PC-9 (cell line): ENCODE data around the gene LRG1. TPM values are rescaled to one million over a fixed set of nuclear protein-coding genes. Genes with fewer than 3 reads are reported as not detected.

ENCODE experiments used
- BruUV-seq: library from RNA; stranded (reverse); fragments of 400-500 nt; replicated peaks from 2 replicates; lab custom pipeline; 2021; lab: Mats Ljungman, UMichigan
- CTCF ChIA-PET: fragments of 300-600 bp; sonication (Branson Sonifier 250); formaldehyde crosslinking; loops from one replicate; lab custom pipeline; 2022; ENCODE audit warnings: antibody characterized with exemption; lab: Charles Lee
- POLR2A ChIA-PET: fragments of 300-600 bp; sonication (Branson Sonifier 250); formaldehyde crosslinking; loops from one replicate; lab custom pipeline; 2022; ENCODE audit warnings: antibody characterized with exemption; ENCODE audit not compliant: unreplicated experiment; lab: Charles Lee
- DNase-seq, 2 experiments: peaks; one replicate each; pipeline versions ENCODE4 v3.0.0 to v3.0.0-alpha.2; 2015 to 2022; ENCODE audit warnings: mixed read lengths in 1 of 2
- H2AFZ ChIP-seq: fragments of 200-600 bp; sonication (generic); 2 replicates; pipeline ENCODE4 v1.8.1; 2017; ENCODE audit warnings: antibody characterized with exemption
- H3F3A ChIP-seq: fragments of 200-600 bp; sonication (generic); 2 replicates; pipeline ENCODE4 v1.8.1; 2017; ENCODE audit warnings: antibody characterized with exemption, mild to moderate bottlenecking, low read depth; ENCODE audit not compliant: insufficient read depth
- H3K27ac ChIP-seq: fragments of 200-600 bp; sonication (generic); 2 replicates; pipeline ENCODE4 v1.6.1; 2016; ENCODE audit warnings: mixed run types
- H3K27me3 ChIP-seq: fragments of 200-600 bp; sonication (generic); 2 replicates; pipeline ENCODE4 v1.6.1; 2016; ENCODE audit warnings: low read depth, mixed run types; ENCODE audit not compliant: insufficient read depth
- H3K36me3 ChIP-seq: fragments of 200-600 bp; sonication (generic); 2 replicates; pipeline ENCODE4 v1.6.1; 2016; ENCODE audit warnings: low read depth, mixed run types
- H3K4me1 ChIP-seq: fragments of 200-600 bp; sonication (generic); replicated peaks from 2 replicates; pipeline ENCODE4 v1.6.1; 2016; ENCODE audit warnings: mixed run types; ENCODE audit not compliant: insufficient read depth
- H3K4me2 ChIP-seq: fragments of 200-600 bp; sonication (generic); 2 replicates; pipeline ENCODE4 v1.6.1; 2017; ENCODE audit warnings: mixed run types
- H3K4me3 ChIP-seq: fragments of 200-600 bp; sonication (generic); 2 replicates; pipeline ENCODE4 v1.6.1; 2016; ENCODE audit warnings: mixed run types
- H3K79me2 ChIP-seq: fragments of 200-600 bp; sonication (generic); 2 replicates; pipeline ENCODE4 v1.6.1; 2017; ENCODE audit warnings: low read depth, mixed run types
- H3K9me2 ChIP-seq: fragments of 200-600 bp; sonication (generic); 2 replicates; pipeline ENCODE4 v1.8.1; 2017; ENCODE audit warnings: mild to moderate bottlenecking; ENCODE audit not compliant: insufficient read depth
- H3K9me3 ChIP-seq: fragments of 200-600 bp; sonication (generic); 2 replicates; pipeline ENCODE4 v1.8.1; 2016; ENCODE audit warnings: low read depth; ENCODE audit not compliant: insufficient read depth
- H4K20me1 ChIP-seq: fragments of 200-600 bp; sonication (generic); 2 replicates; pipeline ENCODE4 v1.8.1; 2017; ENCODE audit not compliant: insufficient read depth
- CTCF ChIP-seq: fragments of 200-600 bp; sonication (generic); conservative IDR thresholded peaks from 2 replicates; pipeline ENCODE4 v1.6.1; 2017; ENCODE audit warnings: mixed run types, antibody characterized with exemption, mild to moderate bottlenecking, moderate library complexity
- EZH2 ChIP-seq: fragments of 200-600 bp; sonication (generic); IDR thresholded peaks from 2 replicates; pipeline ENCODE4 v1.8.0; 2017; ENCODE audit warnings: antibody characterized with exemption, low read depth
- intact Hi-C: fragments of 100-400 bp; cut with micrococcal nuclease; formaldehyde crosslinking; loops from one replicate; pipeline ENCODE4 v1.10.0; 2022; ENCODE audit not compliant: unreplicated experiment
- total RNA-seq: library from RNA; stranded (reverse); gene quantifications from 2 replicates; pipeline ENCODE4 v1.2.3, GENCODE V29; 2021

Gene LRG1
- total RNA-seq, 1 experiment from 2014 or later = 25.6 TPM

- DNase-seq = no peak
- CTCF ChIA-PET = no interaction called here
- no peak for TF ChIP-seq EZH2
- TF ChIP-seq CTCF = no peak
These were observed 7.7 kb upstream of the LRG1 start for GRCh38 chr19:4547303-4548237.

GRCh38 chr19:4543842-4544647, 4.2 kb upstream of the LRG1 start:
- Histone ChIP-seq H3K4me2 (no peak overlapping the region), H3K79me2 (no peaks in the 10 kb centered on the region), H3F3A (peaks cover 10% of the 10 kb centered on the region; the same call in 1 of the 2 replicates), H3K27ac (no peak overlapping the region), H3K9me2 (no peaks in the 10 kb centered on the region), H3K4me3 (no peak overlapping the region), H3K27me3 (no peaks in the 10 kb centered on the region), H4K20me1 (no peaks in the 10 kb centered on the region), H3K9me3 (no peaks in the 10 kb centered on the region), H2AFZ (no peak overlapping the region), H3K4me1 (no peaks in the 10 kb centered on the region), H3K36me3 (no peaks in the 10 kb centered on the region)
- ChIA-PET CTCF (no interaction called here), POLR2A (no interaction called here)
- BruUV-seq = no TSS peak
- TF ChIP-seq CTCF (no peak), EZH2 (no peak)
- intact Hi-C loops = no loop called here
- no peak for DNase-seq

More at GRCh38 chr19:4547303-4548237, 7.7 kb upstream of the LRG1 start:
- Histone ChIP-seq H3K36me3 (no peaks in the 10 kb centered on the region), H3K9me2 (no peaks in the 10 kb centered on the region), H3K9me3 (no peaks in the 10 kb centered on the region), H3K79me2 (no peaks in the 10 kb centered on the region), H3K27me3 (no peaks in the 10 kb centered on the region), H3F3A (peaks cover 6% of the 10 kb centered on the region; the same call in 1 of the 2 replicates), H3K27ac (no peak overlapping the region), H4K20me1 (no peaks in the 10 kb centered on the region), H3K4me2 (no peak overlapping the region), H3K4me3 (no peak overlapping the region), H2AFZ (no peak overlapping the region), H3K4me1 (no peaks in the 10 kb centered on the region)
- BruUV-seq = no TSS peak
- intact Hi-C loops = no loop called here
- POLR2A ChIA-PET = no interaction called here
